ENCODE results near the gene TPO.

The TPO gene

DNA sequence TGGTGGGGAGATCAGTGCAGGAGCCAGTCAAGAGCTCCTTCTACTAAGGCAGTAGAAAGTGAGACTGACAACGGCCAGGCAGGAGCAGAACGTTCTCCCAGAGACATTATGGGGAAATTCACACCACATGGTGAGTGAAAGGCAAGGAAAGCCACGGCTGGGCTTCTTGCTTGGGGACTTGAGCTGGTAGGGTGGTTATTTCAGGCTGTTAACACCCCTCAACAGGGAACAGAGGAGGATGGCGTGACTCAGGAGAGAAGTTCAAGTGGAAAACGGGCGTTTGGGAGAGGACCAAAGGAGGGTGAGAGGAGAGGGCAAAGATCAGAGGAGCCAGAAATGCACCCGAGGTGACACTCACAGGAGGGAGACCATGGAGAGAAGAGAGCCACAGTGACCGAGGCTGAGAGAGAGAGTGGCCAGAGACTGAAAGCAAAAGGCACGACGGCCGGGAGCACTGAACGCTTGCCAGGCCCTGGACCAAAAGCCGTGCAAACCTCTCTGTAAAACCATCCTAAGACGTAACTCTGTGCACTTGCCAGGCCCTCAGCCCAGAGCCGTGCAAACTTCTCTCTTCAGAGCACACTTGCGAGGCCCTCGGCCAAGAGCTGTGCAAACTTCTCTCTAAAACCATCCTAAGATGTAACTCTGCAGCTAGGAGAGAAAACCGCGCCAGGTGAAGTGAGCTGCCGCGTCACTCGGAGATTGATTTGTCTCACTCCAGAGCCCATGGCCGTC is 7.7 kb downstream of the TPO start:
- DNase-seq (ENCODE audit: insufficient read length, low spot score) (no peak), FAIRE-seq (no peak)
- no peak for TF ChIP-seq POLR2A (IDR thresholded peaks at IDR 0.05; ENCODE audit: low read depth, low read length)

DNA sequence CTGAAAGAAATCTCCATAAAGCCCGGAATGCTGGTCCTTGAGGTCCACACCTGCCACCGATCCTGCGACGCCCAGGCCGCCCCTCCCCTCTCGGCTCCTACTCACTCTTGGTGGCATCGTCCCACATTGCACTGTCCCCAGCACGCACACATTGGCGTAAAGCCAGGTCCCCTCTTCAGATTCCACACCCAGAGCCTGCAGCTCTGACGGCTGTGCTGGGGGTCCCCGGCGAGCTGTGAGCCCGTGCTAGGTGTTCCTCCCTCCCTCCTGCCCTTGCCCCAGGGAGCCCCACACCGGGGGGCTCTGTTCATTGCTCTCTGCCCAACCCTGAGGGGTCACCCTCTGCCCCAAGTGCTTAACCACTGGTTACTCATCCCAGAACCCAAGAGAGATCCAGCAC is 8.5 kb downstream of the TPO start:
- FAIRE-seq (no peak), DNase-seq (ENCODE audit: insufficient read length, low spot score) (no peak)
- no peak for TF ChIP-seq POLR2A (IDR thresholded peaks at IDR 0.05; ENCODE audit: low read depth, low read length)

DNA sequence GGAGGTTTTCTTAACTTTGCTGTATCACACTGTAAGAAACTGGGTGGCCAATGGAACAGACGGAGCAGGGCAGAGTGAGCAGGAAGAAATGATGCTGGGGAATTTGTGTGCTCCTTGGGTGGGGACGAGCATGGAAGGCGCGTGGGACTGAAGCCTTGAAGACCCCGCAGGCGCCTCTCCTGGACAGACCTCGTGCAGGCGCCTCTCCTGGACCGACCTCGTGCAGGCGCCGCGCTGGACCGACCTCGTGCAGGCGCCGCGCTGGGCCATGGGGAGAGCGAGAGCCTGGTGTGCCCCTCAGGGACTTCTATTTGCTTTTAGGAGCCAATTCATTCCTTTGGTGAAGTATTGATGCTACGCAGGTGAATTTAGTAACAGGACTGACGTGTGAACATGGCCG is 8.9 kb downstream of the TPO start:
- no peak for DNase-seq (ENCODE audit: insufficient read length, low spot score)
- TF ChIP-seq POLR2A (IDR thresholded peaks at IDR 0.05; ENCODE audit: low read depth, low read length) = no peak
- no peak for FAIRE-seq

DNA sequence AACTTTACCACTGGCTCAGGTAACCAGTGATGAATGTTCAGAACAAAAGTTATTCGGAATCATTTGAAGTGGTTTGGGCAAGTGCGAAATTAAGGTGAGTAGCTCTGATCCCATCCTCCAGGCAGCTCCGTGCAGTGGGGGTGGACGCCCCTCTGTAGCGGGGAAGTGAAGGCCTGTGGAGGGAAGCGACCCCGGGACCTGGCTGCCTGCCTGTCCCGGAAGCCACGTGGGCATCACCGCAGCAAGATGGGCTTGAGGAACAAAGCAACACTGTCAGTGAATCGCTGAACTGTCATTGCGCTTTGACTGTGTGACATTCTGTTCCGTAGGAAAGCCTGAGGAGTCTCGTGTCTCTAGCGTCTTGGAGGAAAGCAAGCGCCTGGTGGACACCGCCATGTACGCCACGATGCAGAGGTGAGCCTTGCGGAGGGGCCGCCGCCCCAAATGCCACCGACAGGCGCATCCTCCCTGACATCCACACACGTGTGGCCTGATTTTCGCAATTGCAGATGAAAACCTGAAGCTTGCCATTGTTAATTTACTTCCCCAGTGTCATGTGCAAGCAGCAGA is 9.5 kb downstream of the TPO start:
- DNase-seq (ENCODE audit: insufficient read length, low spot score) (no peak), FAIRE-seq (no peak)
- no peak for TF ChIP-seq POLR2A (IDR thresholded peaks at IDR 0.05; ENCODE audit: low read depth, low read length)

GRCh38 chr2:1427086-1427485 is 13.8 kb downstream of the TPO start:
- no peak for TF ChIP-seq POLR2A (IDR thresholded peaks at IDR 0.05; ENCODE audit: low read depth, low read length)
- DNase-seq (ENCODE audit: insufficient read length, low spot score) = no peak
- FAIRE-seq = no peak

- FAIRE-seq = no peak
- TF ChIP-seq POLR2A (IDR thresholded peaks at IDR 0.05; ENCODE audit: low read depth, low read length) = no peak
Measured at GRCh38 chr2:1429895-1430294, 16.6 kb downstream of the TPO start.

GRCh38 chr2:1430491-1430890 is 17.2 kb downstream of the TPO start:
- TF ChIP-seq POLR2A (IDR thresholded peaks at IDR 0.05; ENCODE audit: low read depth, low read length) = no peak
- FAIRE-seq = no peak
- DNase-seq (ENCODE audit: insufficient read length, low spot score) = no peak

More at GRCh38 chr2:1429895-1430294, 16.6 kb downstream of the TPO start:
- no peak for DNase-seq (ENCODE audit: insufficient read length, low spot score)

GRCh38 chr2:1431886-1432400 is 18.7 kb downstream of the TPO start:
- no peak for DNase-seq (ENCODE audit: insufficient read length, low spot score)
- no peak for TF ChIP-seq POLR2A (IDR thresholded peaks at IDR 0.05; ENCODE audit: low read depth, low read length)
- no peak for FAIRE-seq

- FAIRE-seq = no peak
- no peak for TF ChIP-seq POLR2A (IDR thresholded peaks at IDR 0.05; ENCODE audit: low read depth, low read length)
- DNase-seq (ENCODE audit: insufficient read length, low spot score) = no peak
Measured at GRCh38 chr2:1432726-1433125, 19.5 kb downstream of the TPO start.

- FAIRE-seq = no peak
- no peak for TF ChIP-seq POLR2A (IDR thresholded peaks at IDR 0.05; ENCODE audit: low read depth, low read length)
- DNase-seq (ENCODE audit: insufficient read length, low spot score) = no peak
Measured at GRCh38 chr2:1436369-1436768, 23.1 kb downstream of the TPO start.

GRCh38 chr2:1437101-1437500 is 23.8 kb downstream of the TPO start:
- FAIRE-seq = no peak

GRCh38 chr2:1437537-1437936 is 24.3 kb downstream of the TPO start:
- FAIRE-seq = no peak
- no peak for DNase-seq (ENCODE audit: insufficient read length, low spot score)
- TF ChIP-seq POLR2A (IDR thresholded peaks at IDR 0.05; ENCODE audit: low read depth, low read length) = no peak

More at GRCh38 chr2:1437101-1437500, 23.8 kb downstream of the TPO start:
- TF ChIP-seq POLR2A (IDR thresholded peaks at IDR 0.05; ENCODE audit: low read depth, low read length) = no peak
- no peak for DNase-seq (ENCODE audit: insufficient read length, low spot score)

GRCh38 chr2:1438972-1439371 is 25.7 kb downstream of the TPO start:
- TF ChIP-seq POLR2A (IDR thresholded peaks at IDR 0.05; ENCODE audit: low read depth, low read length) = no peak
- FAIRE-seq (no peak), DNase-seq (ENCODE audit: insufficient read length, low spot score) (no peak)

DNA sequence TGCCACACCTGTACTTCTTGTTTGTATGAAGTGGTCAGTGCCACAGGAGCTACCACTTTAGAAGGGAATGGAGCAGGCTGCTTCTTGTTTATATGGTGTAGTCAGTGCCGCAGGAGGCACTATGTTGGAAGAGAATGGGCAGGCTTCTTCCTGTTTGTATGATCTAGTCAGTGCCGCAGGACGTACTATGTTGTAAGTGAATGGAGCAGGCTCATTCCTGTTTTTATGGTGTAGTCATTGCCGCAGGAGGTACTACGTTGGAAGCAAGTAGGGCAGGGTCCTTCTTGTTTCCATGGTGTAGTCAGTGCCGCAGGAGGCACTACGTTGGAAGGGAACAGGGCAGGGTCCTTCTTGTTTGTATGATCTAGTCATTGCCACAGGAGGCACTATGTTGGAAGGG is 27.3 kb downstream of the TPO start:
- no peak for DNase-seq (ENCODE audit: insufficient read length, low spot score)
- TF ChIP-seq POLR2A (IDR thresholded peaks at IDR 0.05; ENCODE audit: low read depth, low read length) = no peak
- no peak for FAIRE-seq

- FAIRE-seq = no peak
- no peak for DNase-seq (ENCODE audit: insufficient read length, low spot score)
- TF ChIP-seq POLR2A (IDR thresholded peaks at IDR 0.05; ENCODE audit: low read depth, low read length) = no peak
Measured at GRCh38 chr2:1446301-1446700, 33.0 kb downstream of the TPO start.
